ELF-1 (cell line): Measurements from ENCODE around the gene CCDC74A.
"Not testable (repeated sequence)": the region's sequence is repeated elsewhere in the genome, so short reads cannot be mapped to it uniquely, and the experiment has no call there.

Experiments
- DNase-seq: peaks from one replicate; pipeline ENCODE4 v3.0.0-alpha.2; 2016; ENCODE audit warnings: low read depth, low spot score

The CCDC74A gene

DNA sequence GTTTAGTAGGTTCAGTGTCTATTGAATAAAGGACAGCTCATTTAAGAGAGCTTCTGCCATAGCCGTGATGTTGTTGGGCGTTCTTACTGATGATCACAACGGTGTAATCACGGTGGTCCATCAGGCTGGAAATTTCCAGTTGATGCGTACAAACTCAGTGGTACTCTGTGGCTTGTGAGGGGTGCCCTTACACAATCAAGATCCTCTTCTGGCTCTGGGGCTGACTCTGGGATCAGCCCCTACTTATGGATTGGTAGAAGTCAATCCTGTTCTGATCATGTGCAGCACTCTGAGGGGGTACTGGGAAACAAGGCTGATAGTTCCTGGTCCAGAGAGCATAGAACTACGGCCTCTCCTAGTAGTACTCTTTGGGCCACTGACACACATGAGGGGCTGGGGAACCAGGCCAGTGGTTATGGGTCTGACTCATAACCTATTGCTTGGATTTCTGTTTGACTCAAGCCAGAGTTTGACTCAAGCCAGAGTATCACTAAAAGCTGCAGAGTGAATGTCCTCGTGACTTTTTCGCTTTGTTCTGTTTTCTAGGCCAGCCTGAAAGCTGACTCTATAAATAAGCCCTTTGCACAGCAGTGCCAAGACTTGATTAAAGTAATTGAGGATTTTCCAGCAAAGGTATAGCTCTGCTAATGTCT lies 29.2 kb upstream of the CCDC74A start:
- DNase-seq, result not testable (repeated sequence)

GRCh38 chr2:131503587-131503986 lies 24.1 kb upstream of the CCDC74A start:
- not testable (repeated sequence) for DNase-seq

- DNase-seq, result not testable (repeated sequence)
Observed at GRCh38 chr2:131504082-131504750, 23.5 kb upstream of the CCDC74A start.

- DNase-seq, result no peak
Observed at GRCh38 chr2:131509615-131510014, 18.1 kb upstream of the CCDC74A start.

GRCh38 chr2:131511291-131511968 lies 16.3 kb upstream of the CCDC74A start:
- peak; percentile 82 for DNase-seq

DNA sequence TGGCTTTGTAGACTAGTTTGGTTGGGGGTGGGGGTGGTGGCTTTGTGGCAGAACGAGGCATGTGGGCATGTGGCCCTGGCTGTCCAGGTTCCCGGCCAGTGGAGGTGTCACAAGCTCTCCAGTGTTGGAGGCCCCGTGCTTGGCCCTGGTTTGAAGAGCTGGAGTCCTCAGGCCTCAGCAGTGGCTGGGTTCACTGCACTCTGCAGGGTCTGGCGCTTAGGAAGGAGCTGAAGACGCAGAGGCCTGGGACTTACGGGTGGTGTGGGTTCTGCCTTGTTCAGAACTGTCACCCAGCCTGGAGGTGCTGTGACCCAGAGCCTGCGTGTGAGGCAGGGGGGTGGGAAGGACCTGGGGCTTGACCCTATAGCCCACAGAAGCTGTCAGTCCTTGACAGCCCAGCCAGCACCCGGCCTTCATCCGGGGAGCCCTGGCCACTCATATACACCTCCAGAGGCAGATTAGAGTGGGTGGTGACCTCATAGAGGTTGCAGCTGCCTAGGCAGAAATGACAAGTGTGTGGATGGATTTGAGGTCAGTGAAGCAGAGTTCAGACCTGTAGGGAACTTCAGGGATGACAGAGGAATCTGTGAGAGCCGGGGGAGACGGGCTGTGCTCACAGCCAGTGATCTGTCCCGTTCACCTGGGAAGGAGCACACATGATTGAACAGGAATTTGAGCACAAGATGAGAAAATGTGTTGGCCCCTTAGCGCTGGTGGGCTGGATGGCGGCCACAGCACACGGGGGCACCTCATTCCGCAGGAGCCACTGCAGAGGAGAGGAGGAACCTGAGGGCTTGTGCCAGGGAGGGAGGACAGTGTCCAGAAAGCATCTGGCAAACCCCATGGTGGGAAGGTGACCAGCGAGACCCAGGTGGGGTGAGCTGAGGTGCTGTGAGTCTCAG lies 15.5 kb upstream of the CCDC74A start:
- not testable (repeated sequence) for DNase-seq

DNA sequence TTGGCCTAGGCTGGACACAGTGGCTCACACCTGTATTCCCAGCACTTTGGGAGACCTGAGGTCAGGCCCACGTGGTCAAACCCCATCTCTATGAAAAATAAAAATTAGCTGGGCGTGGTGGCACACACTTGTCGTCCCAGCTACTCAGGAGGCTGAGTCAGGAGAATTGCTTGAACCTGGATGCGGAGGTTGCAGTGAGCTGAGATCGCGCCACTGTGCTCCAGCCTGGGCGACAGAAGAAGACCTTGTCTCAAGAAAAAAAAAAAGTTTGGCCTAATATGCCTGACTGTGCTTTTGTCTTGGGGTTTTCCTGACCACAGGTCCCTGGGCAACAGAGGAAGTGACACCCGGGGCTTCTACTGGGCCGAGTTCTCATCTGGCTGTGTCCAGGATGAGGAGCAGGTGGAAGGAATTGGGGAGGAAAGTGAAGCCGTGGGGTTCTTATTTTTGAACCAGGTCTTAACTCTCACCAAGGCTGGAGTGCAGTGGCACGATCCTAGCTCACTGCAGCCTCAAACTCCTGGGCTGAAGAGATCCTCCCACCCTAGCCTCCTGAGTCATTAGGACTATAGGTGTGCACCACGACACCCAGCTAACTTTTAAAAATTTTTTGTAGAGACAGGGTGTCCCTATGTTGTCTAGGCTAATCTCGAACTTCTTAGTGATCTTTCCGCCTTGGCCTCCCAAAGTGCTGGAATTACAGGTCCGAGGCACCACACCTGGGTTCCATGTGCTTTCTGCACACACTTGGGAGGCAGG lies 13.1 kb upstream of the CCDC74A start:
- DNase-seq, result not testable (repeated sequence)

DNA sequence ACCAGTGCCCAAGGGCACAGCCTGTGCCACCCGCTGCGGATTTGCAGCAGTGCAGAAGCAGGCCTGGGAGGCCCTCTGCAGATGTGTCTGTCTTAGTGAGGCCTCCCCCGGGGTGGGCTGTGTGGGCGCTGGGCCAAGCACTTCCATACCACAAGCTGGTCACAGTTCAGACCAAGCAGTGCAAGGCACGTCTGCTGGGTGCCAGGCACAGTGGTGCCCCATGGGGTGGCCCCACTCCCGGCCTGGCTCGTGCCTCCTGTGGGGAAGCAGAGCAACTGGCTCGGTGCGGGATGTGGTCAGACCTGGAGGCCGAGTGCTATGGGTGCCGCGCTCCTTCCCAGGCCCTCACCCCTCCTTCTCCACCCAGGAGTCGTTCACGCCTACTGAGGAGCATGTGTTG lies 12.5 kb upstream of the CCDC74A start:
- DNase-seq, result not testable (repeated sequence)

GRCh38 chr2:131516011-131516410 lies 11.7 kb upstream of the CCDC74A start:
- DNase-seq, result no peak

- peak; percentile 48 for DNase-seq
Observed at GRCh38 chr2:131516621-131517020, 11.1 kb upstream of the CCDC74A start.

DNA sequence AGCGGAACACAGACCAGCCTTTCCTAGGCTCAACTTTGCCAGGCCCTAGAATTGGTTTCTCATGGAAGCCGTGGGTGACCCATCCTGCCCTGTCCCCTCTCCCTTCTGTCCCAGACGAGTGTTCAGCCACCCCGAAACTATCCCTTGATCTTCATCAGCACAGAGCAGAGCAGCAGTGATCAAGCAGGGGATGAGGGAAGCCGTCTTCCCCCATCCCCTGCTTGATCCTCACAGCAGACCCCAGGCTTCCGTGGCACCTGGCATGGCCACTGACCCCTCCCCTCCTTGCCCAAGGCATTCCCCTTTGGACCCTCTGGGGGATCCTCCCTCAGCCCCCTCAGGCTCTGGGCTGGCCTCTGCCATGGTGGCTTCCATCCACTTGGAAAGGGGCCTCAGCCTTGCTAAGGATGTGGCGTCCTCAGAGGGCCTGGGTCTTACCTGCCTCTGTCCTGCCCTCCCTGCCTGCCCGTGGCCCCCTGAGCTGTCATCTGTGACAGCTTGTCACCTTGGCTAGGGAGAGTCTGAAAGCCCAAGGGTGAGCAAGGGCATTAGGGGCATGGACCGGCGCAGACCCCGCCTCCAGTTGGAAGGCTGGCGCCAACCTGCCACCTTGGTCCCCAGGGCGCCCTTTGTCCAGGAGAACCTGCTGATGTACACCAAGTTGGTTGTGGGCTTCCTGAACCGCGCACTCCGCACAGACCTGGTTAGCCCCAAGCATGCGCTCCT lies 10.4 kb upstream of the CCDC74A start:
- no peak for DNase-seq

DNA sequence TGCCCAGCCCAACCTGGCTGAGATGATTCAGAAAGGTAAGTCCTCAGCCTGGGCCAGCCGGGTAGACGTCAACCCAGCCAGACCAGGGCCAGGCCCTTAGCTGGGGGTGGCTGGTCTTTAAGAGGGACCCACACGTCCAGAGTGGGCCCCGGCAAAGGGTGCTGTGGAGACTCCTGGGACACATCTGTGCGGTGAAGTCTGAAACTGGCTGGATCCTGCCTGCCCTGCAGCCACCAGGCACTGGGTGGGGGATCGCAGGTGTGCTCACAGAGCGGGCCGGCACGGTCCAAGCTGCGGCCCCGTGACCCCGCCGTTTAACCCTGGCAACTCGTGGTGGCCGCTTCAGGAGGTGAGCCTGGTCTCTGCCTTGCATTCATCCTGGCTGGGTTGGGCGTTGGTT lies 9.8 kb upstream of the CCDC74A start:
- DNase-seq, result not testable (repeated sequence)

GRCh38 chr2:131518531-131518930 lies 9.2 kb upstream of the CCDC74A start:
- not testable (repeated sequence) for DNase-seq

DNA sequence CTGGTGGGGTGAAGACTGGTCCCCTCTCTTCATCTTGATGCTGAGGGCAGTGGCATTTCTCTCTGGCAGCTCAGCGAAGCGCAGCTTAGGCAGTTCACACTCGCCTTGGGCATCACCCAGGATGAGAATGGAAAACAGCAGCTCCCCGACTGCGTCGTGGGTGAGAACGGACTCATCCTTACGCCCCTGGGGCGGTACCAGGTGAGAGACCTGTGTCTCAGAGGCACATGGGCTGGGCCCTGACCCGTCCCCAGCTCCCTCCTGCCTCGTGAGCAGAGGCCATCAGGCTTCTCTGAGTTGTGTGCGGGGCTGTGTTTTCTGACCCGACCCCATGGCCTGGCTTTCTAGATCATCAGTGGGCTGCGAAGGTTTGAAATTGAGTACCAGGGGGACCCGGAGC lies 8.2 kb upstream of the CCDC74A start:
- no peak for DNase-seq

DNA sequence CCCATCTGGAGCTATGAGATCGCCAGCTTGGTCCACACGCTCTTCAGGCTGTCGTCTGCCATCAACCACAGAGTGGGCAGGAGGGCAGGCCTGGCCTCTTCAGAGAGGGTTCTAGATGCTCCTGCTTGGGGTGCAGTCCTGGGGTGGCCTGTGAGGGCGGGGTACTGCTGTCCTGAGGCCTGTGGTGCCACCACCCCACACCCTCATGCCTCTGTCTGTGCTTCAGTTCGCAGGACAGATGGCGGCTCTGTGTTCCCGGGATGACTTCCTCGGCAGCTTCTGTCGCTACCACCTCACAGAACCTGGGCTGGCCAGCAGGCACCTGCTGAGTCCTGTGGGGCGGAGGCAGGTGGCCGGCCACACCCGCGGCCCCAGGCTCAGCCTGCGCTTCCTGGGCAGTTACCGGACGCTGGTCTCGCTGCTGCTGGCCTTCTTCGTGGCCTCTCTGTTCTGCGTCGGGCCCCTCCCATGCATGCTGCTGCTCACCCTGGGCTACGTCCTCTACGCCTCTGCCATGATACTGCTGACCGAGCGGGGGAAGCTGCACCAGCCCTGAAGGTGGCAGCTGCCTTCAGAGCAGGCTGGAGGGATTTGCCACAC lies 7.7 kb upstream of the CCDC74A start:
- DNase-seq, result not testable (repeated sequence)

DNA sequence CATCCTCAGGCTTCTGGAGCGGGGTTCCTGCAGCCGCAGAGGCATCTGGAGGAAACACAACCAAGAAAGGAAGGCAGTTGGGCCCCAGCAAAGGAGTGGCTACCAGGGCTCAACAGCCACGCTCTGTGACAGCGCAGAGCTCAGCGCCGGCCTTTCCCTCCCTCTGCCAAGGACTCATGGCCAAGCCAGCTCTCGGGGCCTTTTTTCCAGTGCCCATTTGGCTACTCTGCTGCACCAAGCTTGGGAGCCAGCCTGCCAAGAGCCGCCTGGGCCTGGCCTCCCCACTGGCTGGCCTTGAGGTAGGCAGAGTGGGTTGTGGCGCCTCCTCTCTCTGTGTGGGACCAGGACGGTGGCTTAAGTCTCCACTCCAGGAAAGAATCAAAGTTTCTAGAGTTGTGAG lies 7.2 kb upstream of the CCDC74A start:
- DNase-seq, result no peak

- DNase-seq, result not testable (repeated sequence)
Observed at GRCh38 chr2:131521524-131521923, 6.2 kb upstream of the CCDC74A start.

- peak; percentile 50 for DNase-seq
Observed at GRCh38 chr2:131521961-131522781, 5.5 kb upstream of the CCDC74A start.

DNA sequence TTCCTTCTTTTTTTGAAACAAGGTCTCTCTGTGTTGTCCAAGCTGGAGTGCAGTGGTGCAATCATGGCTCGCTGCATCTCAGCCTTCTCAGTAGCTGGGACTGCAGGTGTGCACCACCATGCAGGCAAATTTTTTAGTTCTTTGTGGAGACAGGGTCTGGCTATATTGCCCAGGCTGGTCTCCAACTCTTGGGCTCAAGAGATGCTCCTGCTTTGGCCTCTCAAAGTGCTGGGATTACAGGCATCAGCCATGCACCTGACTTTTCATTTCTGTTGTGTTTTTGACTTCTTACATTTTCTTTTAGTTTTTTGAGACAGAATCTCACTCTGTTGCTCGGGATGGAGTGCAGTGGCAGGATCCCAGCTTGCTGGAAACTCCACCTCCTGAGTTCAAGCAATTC lies 2.4 kb upstream of the CCDC74A start:
- not testable (repeated sequence) for DNase-seq
